Inflammatory macrophage treated with lipopolysaccharide for 4 hours (primary cell): ENCODE data around the gene CHP1.
"Not testable (repeated sequence)": the region's sequence is repeated elsewhere in the genome, so short reads cannot be mapped to it uniquely, and the experiment has no call there.

Experiments
- DNase-seq: peaks from one replicate; pipeline ENCODE4 v3.0.0-alpha.2; 2020

The CHP1 gene

GRCh38 chr15:41301587-41301986 lies 70.5 kb downstream of the CHP1 start:
- DNase-seq: no peak

GRCh38 chr15:41304149-41304770 lies 73.2 kb downstream of the CHP1 start:
- DNase-seq: no peak

GRCh38 chr15:41307679-41308078 lies 76.6 kb downstream of the CHP1 start:
- no peak for DNase-seq

GRCh38 chr15:41309226-41309905 lies 78.3 kb downstream of the CHP1 start:
- DNase-seq: no peak

- DNase-seq: not testable (repeated sequence)
Measured at GRCh38 chr15:41320805-41321330, 89.8 kb downstream of the CHP1 start.

- DNase-seq: peak; percentile 3
Measured at GRCh38 chr15:41323611-41324010, 92.5 kb downstream of the CHP1 start.

- DNase-seq: no peak
Measured at GRCh38 chr15:41331281-41331680, 100.2 kb downstream of the CHP1 start.
